CMK (cell line): ENCODE measurements around the gene GYPA.
"Not testable (repeated sequence)": the region's sequence is repeated elsewhere in the genome, so short reads cannot be mapped to it uniquely, and the experiment has no call there.

Source experiments
- DNase-seq: peaks from one replicate; pipeline ENCODE4 v3.0.0-alpha.2; 2010; ENCODE audit warnings: low read depth

The GYPA gene

DNA sequence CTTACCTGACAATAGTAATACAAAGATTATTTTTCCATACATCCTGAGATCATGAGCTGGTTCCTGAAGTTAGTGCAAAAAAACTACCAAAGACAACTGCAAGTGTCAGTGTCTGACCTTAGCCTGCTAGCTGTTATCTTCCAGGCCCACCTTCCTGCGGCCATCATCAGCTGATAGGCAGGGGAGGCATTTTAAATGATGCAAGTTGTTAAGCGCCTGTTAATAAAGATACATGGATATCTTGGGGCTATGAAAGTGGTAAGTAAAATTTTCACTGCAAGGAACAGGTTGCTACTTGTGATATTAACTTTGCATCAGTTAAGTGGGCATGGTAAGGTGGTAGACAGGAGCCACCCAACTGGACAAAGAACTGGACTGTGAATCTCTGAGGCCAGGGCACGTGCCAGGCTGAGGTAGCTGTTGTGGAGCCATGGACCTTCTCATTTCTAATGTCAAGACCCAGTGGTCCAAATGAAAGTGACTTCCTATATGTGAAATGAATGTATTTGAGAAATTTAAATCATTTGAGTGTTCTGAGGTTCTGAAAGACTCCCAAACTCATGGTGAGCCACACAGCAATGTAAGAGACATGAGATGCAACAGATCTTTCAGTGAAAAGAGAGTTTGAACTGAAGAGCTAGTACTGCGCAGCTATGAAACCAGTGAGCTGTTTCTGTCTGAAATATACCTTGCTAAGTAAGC, at the start of gene GYPA:
GYPA (minus strand) TSS at position 125 of the 702 bp plus-strand sequence; CDS start at position 42, 83 bp downstream.
- DNase-seq = peak; percentile 25

DNA sequence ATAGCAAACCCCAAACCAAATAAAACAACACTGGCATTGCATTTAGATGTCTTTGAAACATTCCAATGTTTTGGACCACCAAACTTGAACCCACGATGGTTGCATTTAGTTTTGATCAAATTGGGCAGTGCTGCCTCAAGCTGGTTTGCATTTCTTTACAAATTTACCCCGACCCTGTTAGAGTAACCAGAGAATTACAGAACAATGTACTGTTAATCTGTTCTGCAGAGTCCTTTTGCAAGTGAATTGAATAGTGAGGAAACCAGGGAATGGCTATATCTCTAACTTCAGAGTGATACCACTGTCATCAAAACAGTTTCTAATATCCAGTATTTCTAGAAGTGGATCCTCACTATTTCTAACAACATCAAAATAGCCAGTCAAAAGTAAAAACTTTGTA, 49.5 kb upstream of the GYPA start:
- no peak for DNase-seq

DNA sequence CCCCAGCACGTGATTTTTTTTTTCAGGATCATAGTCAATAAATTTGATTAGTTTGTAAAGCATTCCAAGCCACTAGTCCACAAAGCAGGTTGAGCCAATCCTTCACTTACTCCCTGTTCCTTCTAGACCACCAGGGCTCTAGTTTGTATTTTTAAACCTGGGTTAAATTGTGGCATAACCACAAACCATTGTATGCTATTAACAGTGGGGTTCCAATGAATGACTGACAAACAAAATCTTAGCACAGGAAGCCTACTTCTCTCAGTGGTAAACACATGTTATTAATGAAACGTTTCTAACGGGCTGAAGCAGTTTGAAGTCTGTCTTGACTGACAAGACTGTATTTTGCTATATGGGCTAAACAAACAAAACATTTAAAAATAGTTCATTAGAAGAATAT, 48.6 kb upstream of the GYPA start:
- no peak for DNase-seq

DNA sequence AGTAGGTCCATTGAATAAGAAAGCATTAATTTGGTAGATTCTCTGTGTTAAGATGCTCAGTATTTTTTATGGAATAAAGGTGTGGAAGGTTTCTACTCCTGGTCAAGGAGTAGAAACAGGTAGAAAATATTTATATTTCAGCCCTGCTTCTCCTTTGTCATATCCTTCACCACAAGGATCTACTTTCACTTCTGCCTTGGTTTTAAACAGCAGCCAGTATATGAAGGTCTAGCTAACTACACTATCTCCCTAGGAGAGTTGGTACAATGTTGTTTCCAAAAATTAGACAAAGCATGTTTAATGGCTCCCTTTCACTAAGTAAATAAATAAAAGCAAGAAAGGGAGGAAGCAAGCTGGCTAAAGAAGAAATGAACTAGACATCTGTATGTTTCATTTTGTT, 44.6 kb upstream of the GYPA start:
- no peak for DNase-seq

DNA sequence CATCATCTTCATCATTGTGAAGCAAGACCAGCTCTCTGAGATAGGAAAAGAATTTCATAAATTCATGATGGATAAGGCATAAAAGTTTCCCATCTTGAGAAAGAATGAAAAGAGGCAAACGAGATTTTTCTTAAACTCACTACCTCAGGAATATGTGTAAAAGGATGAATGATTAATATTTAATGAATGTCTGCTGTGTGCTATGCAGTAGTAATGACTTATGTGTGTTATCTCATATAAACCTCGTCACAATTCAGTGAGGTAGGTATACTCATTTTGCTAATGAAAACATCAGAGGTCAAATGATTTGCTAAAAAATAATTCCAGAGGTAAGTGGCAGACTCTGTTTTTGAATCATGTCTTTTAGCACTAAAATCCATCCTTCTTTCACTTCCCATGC, 42.6 kb upstream of the GYPA start:
- DNase-seq = no peak

DNA sequence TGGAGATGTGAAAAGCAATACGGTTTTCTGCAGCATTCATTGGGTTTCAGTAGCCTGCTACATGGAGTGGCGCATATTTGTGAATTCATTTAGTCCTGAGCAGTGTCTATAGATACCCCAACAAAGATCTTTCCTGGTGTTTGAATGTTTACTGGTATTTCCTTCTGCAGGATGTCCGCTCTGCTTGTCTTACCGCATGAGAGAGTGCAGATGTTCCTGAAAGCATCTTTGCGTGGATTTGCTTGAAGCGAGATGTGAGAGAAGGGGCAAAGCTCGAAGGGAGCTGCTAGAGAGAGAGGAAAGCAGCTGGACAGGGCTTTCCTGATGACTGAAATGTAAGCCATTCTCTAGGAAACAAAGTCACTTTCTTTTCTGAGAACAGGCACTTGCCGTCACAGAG, 40.9 kb upstream of the GYPA start:
- DNase-seq = no peak

DNA sequence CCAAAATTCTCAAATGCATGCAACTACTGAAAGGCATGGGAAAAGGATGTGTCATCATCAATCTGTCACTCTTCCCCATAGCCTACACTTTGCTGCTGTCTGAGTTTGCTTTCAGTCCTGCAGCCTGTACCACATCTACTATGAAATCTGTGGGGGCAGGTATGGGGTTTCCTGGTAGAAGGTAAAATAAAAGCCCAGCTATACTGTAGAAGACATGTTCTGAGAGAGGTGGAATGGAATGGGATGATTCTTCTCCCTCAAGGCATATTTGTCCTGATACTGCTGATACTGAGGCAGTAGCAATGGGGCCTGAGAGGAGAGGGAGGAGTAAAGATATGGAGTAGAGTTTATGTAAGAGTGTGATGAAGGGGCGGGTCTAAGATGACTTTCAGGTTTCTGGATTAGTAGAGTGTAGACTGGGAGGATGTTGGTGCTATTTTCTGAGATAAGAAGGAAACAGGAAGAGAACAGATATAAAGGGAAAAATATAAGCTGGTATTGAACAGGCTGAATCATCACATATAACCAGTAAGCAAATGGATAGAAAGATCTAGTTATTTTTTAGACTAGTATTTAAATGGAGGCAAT, 38.7 kb upstream of the GYPA start:
- DNase-seq = no peak

DNA sequence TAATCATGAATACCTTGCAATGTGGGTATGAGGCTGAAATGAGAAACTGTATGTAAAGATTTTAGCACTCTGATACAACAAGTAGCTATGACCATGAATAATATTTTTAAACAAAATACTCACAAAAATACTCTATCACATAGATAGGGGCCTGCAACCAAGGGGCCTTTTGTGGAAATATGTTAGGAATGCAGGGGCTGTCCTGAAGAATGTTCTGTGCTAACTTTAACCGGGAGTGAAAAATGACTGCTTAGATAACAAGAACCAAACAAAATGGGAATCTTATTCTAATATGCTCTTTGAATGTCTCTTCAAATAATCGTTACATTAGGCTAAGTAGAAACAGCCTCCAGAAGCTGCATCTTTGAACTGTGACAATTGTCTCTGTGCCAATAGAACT, 37.9 kb upstream of the GYPA start:
- no peak for DNase-seq

DNA sequence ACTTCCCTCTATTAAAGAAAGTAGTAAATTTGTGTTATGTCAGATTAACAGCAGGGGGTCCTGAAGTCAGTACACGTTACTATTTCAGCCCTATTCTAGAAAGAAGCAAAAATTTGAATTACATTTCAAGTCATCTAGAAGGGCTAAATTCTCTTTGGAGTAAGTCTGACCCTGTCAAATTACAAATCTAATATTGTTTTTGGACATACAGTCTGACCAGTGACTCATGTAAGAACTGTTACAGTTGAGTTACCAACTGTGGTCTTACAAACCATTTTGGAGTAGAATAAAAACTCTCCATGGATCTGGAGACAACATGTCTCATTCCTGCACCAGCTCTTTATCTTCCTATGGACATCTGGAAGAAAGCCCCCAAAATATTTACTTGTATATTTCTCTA, 36.0 kb upstream of the GYPA start:
- no peak for DNase-seq

DNA sequence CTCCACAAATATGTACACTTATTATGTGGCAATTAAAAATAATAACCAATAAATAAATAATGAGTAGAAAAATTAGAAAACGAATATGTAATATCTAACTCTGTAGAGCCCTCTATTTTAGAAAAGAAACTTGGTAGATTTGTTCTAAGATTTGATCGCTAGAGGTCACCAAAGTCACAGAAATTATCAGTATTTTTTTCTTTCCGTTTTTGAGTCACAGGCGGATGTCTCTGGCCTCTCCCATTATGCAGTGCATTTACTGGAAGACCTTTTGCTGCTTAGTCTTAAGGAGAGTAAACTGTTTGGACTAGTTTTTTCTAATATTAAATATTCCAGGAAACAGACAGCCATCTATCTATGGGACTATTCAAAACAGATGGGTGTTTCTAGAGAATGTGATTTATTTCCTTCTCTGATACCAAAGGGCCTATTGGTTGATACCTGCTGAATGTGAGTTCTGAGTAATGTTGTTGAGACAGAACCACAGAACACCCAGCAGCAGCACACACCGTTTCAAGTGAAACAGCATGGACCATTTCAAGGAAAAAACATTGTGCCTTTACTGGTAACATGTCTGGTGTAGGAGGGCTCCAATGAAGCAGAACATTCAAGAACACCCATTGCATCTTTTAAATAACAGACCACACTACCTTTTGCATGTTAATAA, 34.0 kb upstream of the GYPA start:
- no peak for DNase-seq

DNA sequence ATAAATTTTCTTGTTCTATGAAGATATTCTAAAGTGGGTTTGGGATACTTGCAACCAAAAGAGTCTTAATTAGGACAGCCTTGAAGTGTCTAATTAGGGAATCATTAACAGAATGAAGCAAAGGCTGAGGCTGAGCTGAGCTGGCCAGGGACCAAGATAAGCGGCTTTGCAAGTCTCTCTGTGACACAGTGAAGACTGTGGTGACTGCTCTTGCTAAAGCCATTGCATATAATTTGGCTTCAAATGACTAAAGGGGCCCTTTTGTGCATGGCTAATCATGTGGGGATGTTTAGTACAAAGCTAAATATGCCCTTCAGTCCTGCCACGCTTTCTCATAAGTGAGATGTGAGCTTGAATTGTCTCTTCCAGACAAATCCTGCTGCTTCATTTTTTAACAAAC, 31.2 kb upstream of the GYPA start:
- DNase-seq = no peak

DNA sequence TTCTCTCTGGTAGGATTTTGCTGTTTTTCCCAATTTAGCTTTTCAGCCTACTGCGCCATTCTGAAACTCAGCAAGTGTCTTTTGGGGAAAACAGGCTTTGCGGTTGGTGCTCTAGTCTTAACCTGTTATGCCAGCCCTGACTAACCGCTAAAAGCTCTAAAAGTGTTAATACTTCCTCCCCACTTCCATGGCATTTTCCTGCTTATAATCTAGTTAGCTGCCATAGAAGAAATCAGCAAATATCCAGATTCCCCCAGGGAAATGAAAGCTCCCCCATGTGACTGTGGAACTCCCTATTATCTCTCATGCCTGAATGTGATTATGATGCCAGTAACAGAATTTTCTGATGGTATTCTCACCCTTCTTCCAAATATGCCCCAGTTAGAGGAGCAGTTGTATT, 28.7 kb upstream of the GYPA start:
- no peak for DNase-seq

DNA sequence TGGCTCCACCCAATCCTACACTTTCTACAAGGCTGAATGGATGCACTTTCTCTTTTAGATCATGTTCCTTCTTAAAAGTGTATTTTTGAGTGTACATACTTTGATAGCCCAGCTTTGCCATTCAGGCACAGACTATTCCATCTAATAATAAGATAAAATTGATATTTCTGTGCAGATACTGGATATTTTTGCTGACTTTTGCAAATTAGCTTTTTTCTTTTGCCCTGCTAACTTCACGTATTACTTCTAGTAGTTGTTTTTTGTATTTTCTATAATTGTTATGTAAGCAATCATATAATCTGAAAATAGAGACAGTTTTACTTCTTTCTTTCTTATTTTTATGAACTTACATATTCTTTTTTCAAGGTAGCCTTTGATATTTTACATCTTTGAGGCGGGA, 13.5 kb upstream of the GYPA start:
- no peak for DNase-seq

DNA sequence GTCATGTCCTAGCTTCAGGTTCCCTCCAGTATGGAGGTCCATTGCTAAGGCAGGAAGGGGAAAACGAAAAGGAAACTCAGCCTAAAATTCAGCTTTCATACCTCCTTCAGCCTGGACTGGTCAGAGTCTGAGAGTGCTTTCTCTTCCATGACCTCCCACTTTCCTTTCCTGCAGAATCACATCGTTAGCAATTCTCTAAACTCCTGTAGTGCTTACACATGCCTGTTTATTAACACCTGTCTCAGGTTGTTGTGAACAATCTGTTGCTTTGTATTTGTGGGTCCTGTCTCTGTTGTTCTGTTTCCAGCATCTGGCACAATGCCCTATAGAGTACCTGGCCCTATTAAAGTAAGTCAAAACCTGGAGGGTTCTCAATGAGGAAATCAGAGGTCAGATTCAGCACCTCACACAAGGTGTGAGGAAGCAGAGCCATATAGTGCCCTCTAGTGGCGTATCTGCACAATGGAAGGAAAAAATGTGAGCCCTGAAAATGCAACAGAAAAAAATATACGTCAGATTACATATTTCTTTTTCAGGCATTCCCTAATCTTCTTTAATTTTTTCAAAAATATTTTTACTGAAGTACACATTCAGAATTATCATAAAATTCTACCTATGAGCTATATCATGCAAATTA, 2.3 kb upstream of the GYPA start:
- not testable (repeated sequence) for DNase-seq

DNA sequence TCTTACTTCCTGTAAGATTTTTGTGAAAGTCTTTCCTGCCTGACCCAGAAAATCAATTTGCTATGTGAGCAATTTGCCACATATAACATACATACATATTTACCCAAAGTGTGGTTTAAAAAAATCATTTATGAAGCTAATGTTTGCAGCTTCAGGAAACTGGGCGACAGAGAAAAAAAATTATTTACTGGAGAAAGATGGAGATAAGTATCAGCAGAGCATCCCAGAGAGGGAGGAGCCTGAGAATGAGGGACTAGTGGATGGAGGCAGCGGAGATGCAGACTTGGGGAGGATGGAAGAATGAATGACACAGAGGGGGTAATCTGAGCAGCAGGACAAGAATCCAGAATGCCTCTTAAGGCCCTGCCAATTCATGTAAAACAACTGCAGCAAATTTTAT, 975 bp upstream of the GYPA start:
- no peak for DNase-seq

DNA sequence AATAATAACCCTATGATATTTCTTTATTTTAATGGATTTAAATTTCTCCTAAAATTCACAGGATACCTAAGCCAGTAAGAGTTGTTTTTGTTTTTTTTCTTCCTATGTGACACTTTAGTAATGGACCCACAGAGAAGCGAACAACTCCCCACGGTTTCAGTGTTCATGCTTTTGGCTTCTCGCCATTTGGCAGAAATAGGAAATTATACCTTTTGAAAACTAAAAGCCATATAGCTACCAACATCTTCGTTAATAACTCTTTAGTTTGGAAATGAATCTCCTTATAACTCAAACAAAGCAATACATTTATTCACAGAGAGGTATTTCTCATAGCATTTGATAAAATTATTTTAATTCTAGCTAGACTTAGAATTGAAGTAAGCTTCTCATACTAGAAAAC, 527 bp downstream of the GYPA start:
- DNase-seq = not testable (repeated sequence)

DNA sequence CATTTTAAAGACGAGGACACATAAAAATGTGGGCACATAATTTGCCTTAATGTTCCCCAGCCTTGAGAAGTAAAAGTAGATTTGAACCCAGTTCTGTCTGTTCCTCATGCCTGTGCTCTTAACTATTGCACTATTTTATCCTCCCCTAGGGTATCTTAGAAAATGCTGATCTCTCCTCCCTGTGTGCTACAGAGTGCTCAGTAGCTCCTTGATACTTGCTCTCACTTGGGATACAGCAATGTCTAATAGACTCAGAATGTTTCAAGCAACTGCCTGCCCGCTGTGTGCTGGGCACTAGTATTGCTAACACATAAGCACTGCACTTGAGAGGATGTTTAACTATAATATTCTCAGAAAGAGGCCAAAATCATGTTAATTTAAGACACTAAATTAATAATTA, 971 bp downstream of the GYPA start:
- not testable (repeated sequence) for DNase-seq

DNA sequence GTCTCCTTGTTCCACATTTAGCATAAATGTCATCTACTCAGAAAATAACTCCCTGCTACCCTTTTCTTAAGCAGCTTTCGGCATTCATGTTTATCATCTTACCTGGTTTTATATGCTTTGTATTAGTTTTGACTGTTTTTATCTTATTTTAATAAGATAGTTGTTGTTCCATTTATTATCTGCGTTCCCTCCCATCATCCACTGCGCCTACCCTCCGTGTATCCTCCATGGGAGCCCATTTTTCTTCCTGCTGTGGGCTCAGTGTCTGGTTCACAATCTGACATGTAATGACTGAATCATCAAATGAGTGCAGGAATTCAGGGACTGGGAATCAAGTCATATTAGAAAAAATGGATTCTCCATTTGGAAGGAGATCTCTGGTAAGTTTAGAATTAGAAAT, 2.3 kb downstream of the GYPA start:
- DNase-seq = not testable (repeated sequence)

DNA sequence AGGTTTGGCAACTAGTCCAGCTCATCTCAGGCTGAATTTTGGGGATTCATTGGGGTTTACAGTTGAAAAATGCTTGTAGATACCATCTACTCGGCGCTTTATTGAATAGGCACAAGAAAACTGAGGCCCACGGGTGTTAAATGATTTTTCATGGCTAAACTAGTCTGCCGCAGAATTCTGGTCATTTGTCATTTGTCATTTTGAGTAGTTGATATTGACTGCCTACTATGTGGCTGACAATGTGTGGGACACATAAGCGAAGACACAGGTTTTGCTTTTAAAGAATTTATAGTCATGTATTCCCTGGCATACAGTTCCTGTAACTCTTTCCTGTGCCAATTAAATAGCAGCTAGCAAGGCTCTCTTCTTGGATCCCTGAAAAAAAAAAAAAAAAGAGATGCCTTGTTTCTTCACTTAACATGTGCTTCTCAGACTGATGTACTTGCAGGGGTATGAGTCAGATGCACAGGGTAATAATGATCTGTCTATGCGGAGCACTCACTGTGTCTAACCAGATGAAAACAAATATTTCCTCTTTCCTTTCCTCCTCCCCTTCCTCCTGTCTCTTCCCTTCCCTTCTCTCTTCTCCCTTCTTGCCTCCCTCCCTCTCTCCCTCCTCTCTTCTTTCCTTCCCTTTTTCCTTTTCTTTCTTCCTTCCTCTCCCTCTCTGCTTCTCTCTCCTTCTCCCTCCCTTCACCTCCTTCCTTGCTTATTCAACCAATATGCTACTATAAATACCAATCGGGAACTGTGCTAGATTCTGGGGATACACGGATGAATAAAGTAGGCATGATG, 3.2 kb downstream of the GYPA start:
- not testable (repeated sequence) for DNase-seq

DNA sequence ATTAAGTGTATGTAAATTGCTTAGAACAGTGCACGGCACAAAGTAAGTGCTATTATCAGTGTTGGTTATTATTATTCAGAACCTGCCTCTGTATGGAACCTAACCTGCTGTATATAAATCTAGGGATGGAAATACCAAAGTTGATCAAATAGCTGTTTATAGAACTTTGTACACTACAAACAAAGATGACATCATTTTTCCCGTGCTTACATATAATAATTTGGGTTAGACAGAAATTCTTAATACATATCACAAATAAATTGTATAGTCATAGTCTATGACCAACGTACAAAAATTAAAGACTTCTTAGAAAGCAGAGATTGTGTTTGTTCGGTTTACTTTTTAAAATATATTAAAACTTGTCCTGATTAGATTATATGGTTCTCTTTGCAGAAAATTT, 4.3 kb downstream of the GYPA start:
- not testable (repeated sequence) for DNase-seq

DNA sequence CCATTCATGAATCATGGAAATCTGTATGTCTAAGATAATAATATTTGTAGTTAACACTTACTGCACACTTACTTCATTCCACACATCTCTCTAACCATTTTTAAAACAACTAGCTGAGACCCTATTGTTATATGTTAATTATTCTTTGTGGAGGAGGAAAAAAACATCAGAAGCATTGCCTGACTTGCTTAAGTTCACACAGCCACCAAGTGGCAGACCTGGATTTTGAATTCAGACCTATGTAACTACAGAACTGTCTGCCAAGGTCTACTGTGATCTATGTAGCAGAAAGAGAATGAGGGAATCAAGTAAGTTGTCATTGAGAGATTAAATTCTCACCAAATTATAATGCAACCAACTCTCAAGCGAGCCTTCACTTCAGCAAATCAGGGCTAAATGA, 10.4 kb downstream of the GYPA start:
- not testable (repeated sequence) for DNase-seq

DNA sequence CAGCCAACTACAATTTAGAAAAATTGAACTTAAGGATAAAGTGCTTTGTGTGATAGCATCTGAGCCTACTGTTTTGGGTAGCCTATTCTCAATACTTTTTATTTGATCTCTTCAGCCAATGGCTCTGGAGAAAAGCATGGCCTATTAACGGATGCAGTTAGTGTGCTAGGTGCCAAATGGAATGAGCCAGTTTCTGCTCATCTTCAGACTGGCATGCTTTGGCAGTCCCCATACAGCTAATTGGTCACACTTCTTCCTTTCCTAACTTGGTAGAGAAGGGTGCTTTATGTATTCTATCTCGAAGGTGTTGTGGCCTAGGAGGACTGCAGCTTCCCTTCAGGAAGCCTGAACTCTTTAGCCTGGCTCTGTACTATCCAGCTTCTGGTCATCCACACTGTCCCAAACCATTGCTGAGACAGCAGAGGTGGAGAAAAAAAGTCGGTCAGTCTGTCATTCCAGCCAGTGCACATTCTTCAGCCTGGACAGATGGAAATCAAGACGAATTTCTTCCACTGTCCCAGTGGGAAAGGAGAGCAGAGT, 11.1 kb downstream of the GYPA start:
- DNase-seq = not testable (repeated sequence)
